Frontal cortex (tissue), 4 donors: ENCODE measurements around the gene PDE11A. TPM values are rescaled to one million over a fixed set of nuclear protein-coding genes. Genes with fewer than 3 reads are reported as not detected.

Experiments used
- DNase-seq, 2 donors: peaks; one replicate each; pipeline ENCODE4 v3.0.0; 2012; ENCODE audit warnings: low spot score in 2 of 2
- FAIRE-seq: peaks from 2 replicates; lab custom pipeline; 2012; peaks lifted over from hg19 to GRCh38; lab: Jason Lieb, UNC
- total RNA-seq: library from RNA; depleted of rRNA; stranded (reverse); fragments of >200 nt; gene quantifications from one replicate; pipeline ENCODE4 v1.2.3, GENCODE V29; 2014
- donor health status: control.
- donor health status: control.
- donor health status: control.

PDE11A gene
- total RNA-seq, 1 donor from 2014 or later = 1.2 TPM

GRCh38 chr2:177666408-177666807 is 406.2 kb downstream of the PDE11A start:
- FAIRE-seq (no peak), DNase-seq (no peak)

- DNase-seq (no peak), FAIRE-seq (no peak)
Measured at GRCh38 chr2:177665948-177666347, 406.6 kb downstream of the PDE11A start.

GRCh38 chr2:177665328-177665727 is 407.2 kb downstream of the PDE11A start:
- FAIRE-seq (no peak), DNase-seq (no peak)

- no peak for FAIRE-seq
- no peak for DNase-seq
Measured at GRCh38 chr2:177662895-177663294, 409.7 kb downstream of the PDE11A start.

- FAIRE-seq = no peak
- no peak for DNase-seq
Measured at GRCh38 chr2:177660742-177661141, 411.8 kb downstream of the PDE11A start.

- DNase-seq (no peak), FAIRE-seq (no peak)
Measured at GRCh38 chr2:177658309-177658708, 414.3 kb downstream of the PDE11A start.

- DNase-seq = no peak
- FAIRE-seq = no peak
Measured at GRCh38 chr2:177651833-177652232, 420.7 kb downstream of the PDE11A start.

- no peak for DNase-seq
- no peak for FAIRE-seq
Measured at GRCh38 chr2:177649568-177650518, 422.7 kb downstream of the PDE11A start.

GRCh38 chr2:177646791-177647190 is 425.8 kb downstream of the PDE11A start:
- no peak for DNase-seq
- FAIRE-seq = no peak

GRCh38 chr2:177646241-177646640 is 426.3 kb downstream of the PDE11A start:
- DNase-seq (no peak), FAIRE-seq (no peak)

- no peak for DNase-seq
- FAIRE-seq = no peak
Measured at GRCh38 chr2:177641331-177641730, 431.2 kb downstream of the PDE11A start.

- FAIRE-seq (no peak), DNase-seq (no peak)
Measured at GRCh38 chr2:177640423-177640822, 432.2 kb downstream of the PDE11A start.

GRCh38 chr2:177639262-177639914 is 433.2 kb downstream of the PDE11A start:
- DNase-seq (no peak), FAIRE-seq (no peak)

GRCh38 chr2:177638507-177638906 is 434.1 kb downstream of the PDE11A start:
- FAIRE-seq = peak; percentile 3

GRCh38 chr2:177636672-177637071 is 435.9 kb downstream of the PDE11A start:
- DNase-seq (no peak), FAIRE-seq (no peak)

More at GRCh38 chr2:177638507-177638906, 434.1 kb downstream of the PDE11A start:
- DNase-seq = no peak

GRCh38 chr2:177635696-177636095 is 436.9 kb downstream of the PDE11A start:
- DNase-seq (no peak), FAIRE-seq (no peak)

- FAIRE-seq (no peak), DNase-seq (no peak)
Measured at GRCh38 chr2:177633910-177634294, 438.7 kb downstream of the PDE11A start.

- FAIRE-seq = no peak
- no peak for DNase-seq
Measured at GRCh38 chr2:177633111-177633510, 439.5 kb downstream of the PDE11A start.

GRCh38 chr2:177631680-177632079 is 440.9 kb downstream of the PDE11A start:
- FAIRE-seq = no peak
- DNase-seq = no peak

- FAIRE-seq = no peak
Measured at GRCh38 chr2:177629357-177630024, 443.1 kb downstream of the PDE11A start.

GRCh38 chr2:177628831-177629230 is 443.7 kb downstream of the PDE11A start:
- no peak for FAIRE-seq
- no peak for DNase-seq

More at GRCh38 chr2:177629357-177630024, 443.1 kb downstream of the PDE11A start:
- DNase-seq = no peak
